GM18951 (cell line): ENCODE results near the gene TENM3.

ENCODE experiments used
- POLR2A ChIP-seq: IDR thresholded peaks from 4 replicates; pipeline ENCODE4 v1.6.1; 2011; ENCODE audit warnings: mild to moderate bottlenecking; ENCODE audit not compliant: insufficient read length, insufficient read depth; ENCODE audit errors: extremely low read depth
- in situ Hi-C: fragments of 300-500 bp; cut with MboI; formaldehyde crosslinking; loops from one replicate; pipeline ENCODE4 v1.12.0; 2022; ENCODE audit warnings: low sequenced_read_pairs, mixed read lengths, inconsistent platforms; ENCODE audit not compliant: unreplicated experiment

Gene TENM3

GRCh38 chr4:182216005-182216404 is 27.2 kb upstream of the TENM3 start:
- in situ Hi-C loops, result no loop called here
- TF ChIP-seq POLR2A, result no peak

- in situ Hi-C loops, result no loop called here
- TF ChIP-seq POLR2A, result no peak
Observed at GRCh38 chr4:182219411-182220056, 23.7 kb upstream of the TENM3 start.

- TF ChIP-seq POLR2A, result no peak
- in situ Hi-C loops, result no loop called here
Observed at GRCh38 chr4:182221987-182222386, 21.2 kb upstream of the TENM3 start.

- in situ Hi-C loops, result no loop called here
- no peak for TF ChIP-seq POLR2A
Observed at GRCh38 chr4:182222766-182223165, 20.4 kb upstream of the TENM3 start.

GRCh38 chr4:182223708-182224107 is 19.5 kb upstream of the TENM3 start:
- no peak for TF ChIP-seq POLR2A
- in situ Hi-C loops, result no loop called here

- no peak for TF ChIP-seq POLR2A
- in situ Hi-C loops, result no loop called here
Observed at GRCh38 chr4:182224192-182224850, 18.9 kb upstream of the TENM3 start.

GRCh38 chr4:182225257-182225852 is 17.8 kb upstream of the TENM3 start:
- TF ChIP-seq POLR2A, result no peak
- in situ Hi-C loops, result no loop called here

- in situ Hi-C loops, result no loop called here
- TF ChIP-seq POLR2A, result no peak
Observed at GRCh38 chr4:182227611-182228010, 15.6 kb upstream of the TENM3 start.

- TF ChIP-seq POLR2A, result no peak
Observed at GRCh38 chr4:182228991-182229577, 14.1 kb upstream of the TENM3 start.

GRCh38 chr4:182230256-182230655 is 12.9 kb upstream of the TENM3 start:
- in situ Hi-C loops, result no loop called here
- no peak for TF ChIP-seq POLR2A

More at GRCh38 chr4:182228991-182229577, 14.1 kb upstream of the TENM3 start:
- in situ Hi-C loops, result no loop called here

- in situ Hi-C loops, result no loop called here
- TF ChIP-seq POLR2A, result no peak
Observed at GRCh38 chr4:182231080-182231479, 12.1 kb upstream of the TENM3 start.

GRCh38 chr4:182231496-182231895 is 11.7 kb upstream of the TENM3 start:
- no peak for TF ChIP-seq POLR2A
- in situ Hi-C loops, result no loop called here

GRCh38 chr4:182233310-182234090 is 9.7 kb upstream of the TENM3 start:
- in situ Hi-C loops, result no loop called here
- TF ChIP-seq POLR2A, result no peak

GRCh38 chr4:182235021-182235795 is 8.0 kb upstream of the TENM3 start:
- in situ Hi-C loops, result no loop called here
- no peak for TF ChIP-seq POLR2A
